Vagina (tissue), 2 donors: ENCODE measurements around the gene PRAMEF4. TPM values are rescaled to one million over a fixed set of nuclear protein-coding genes. Genes with fewer than 3 reads are reported as not detected.
"Not testable (repeated sequence)": the region's sequence is repeated elsewhere in the genome, so short reads cannot be mapped to it uniquely, and the experiment has no call there.

Experiments used
- DNase-seq, 2 donors: peaks; one replicate each; pipeline ENCODE4 v3.0.0-alpha.2; 2017; ENCODE audit errors: extremely low spot score in 2 of 2
- H3K27ac ChIP-seq: fragments of 200-600 bp; sonication (generic); one replicate; pipeline ENCODE4 v1.5.1; 2019
- H3K27me3 ChIP-seq: fragments of 200-600 bp; sonication (generic); one replicate; pipeline ENCODE4 v1.5.1; 2019
- H3K36me3 ChIP-seq, 2 donors: fragments of 200-600 bp; sonication (generic); one replicate each; pipeline ENCODE4 v1.5.1; 2017 to 2019
- H3K4me1 ChIP-seq: fragments of 200-600 bp; sonication (generic); one replicate; pipeline ENCODE4 v1.5.1; 2019
- H3K4me3 ChIP-seq, 2 donors: fragments of 200-600 bp; sonication (generic); 1 replicate in 1 of 2; 2 replicates in 1 of 2; pipeline ENCODE4 v1.5.1; 2016 to 2019
- H3K9me3 ChIP-seq: fragments of 200-600 bp; sonication (generic); one replicate; pipeline ENCODE4 v1.5.1; 2019
- intact Hi-C: fragments of 100-400 bp; cut with DNase I; formaldehyde crosslinking; loops from one replicate; pipeline ENCODE4 v1.15.1; 2023
- total RNA-seq: library from RNA; depleted of rRNA; stranded (reverse); fragments of >200 nt; gene quantifications from one replicate; pipeline ENCODE4 v1.2.3, GENCODE V29; 2016

Gene PRAMEF4
- total RNA-seq: not detected

DNA sequence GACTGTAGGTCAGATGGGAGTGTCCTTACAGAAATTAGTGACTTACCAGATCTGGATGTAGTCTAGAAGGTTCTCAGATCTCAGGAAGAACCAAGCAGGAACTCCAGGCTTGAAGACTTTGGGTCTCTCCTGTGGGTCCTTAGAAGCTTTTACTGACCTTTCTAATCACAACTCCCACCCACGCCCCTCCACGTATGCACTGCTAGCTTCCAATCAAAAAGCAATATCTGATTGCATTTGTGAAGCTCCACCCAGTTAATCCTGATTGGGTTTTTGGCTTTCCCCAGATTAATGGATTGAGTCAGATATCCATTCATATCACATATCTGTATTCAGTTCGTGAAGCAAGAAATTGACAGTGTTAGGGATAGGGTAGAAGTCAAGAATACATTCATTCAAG is at the start of gene PRAMEF4:
Gene PRAMEF4 (minus strand): TSS at position 101 of the 400 bp plus-strand sequence. CDS start 2,807 bp downstream, outside the sequence.
- H3K4me3 ChIP-seq, intact Hi-C loops: not testable (repeated sequence)

DNA sequence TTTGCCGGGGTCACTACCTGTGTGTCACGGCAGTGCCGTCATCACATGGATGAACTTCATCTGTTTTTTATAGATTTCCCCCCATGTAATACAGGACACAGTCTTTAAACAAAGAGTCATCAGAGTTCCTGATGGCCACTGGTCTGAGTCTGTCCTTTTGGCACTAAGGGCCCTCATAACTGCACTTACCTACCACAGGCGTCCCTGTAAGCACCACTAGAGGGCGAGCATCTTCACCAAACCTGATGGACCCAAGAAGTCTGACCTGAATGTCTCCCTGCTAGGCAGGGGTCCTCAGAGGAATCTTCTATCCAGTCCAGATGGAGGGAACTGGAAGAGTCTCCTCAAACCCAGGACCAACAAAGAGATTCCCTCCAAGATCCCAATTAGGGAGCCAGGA is 38.4 kb upstream of the PRAMEF4 start:
- DNase-seq: peak in 1 of 2 donors; percentile 7
- H3K27me3 ChIP-seq, H3K36me3 ChIP-seq, H3K9me3 ChIP-seq, H3K4me3 ChIP-seq, H3K27ac ChIP-seq, intact Hi-C loops, H3K4me1 ChIP-seq: not testable (repeated sequence)

More for the DNA sequence above, at the start of gene PRAMEF4:
- not testable (repeated sequence) for H3K36me3 ChIP-seq, H3K27ac ChIP-seq, H3K27me3 ChIP-seq, H3K4me1 ChIP-seq, DNase-seq, H3K9me3 ChIP-seq

DNA sequence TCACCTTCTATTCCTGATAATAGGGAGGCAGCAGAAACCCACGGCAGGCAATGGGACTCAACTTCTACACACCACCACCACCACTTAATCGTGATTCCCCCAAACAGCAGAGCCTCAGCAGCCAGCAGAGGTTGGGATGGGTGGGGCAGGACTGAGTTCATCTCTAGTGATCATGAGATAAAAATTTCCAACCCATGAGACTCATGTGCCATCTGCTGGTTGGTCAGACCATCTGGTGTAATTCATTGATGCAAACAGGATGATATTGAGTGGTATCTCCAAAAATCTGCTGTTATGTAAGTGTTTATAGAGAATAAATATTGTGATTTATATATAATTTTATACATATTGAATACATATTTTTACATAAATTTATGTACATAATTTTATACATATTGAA is 35.7 kb upstream of the PRAMEF4 start:
- H3K4me1 ChIP-seq, H3K36me3 ChIP-seq, H3K27me3 ChIP-seq, H3K4me3 ChIP-seq, DNase-seq, H3K9me3 ChIP-seq, intact Hi-C loops, H3K27ac ChIP-seq: not testable (repeated sequence)

GRCh38 chr1:12916310-12916709 is 30.3 kb upstream of the PRAMEF4 start, which contains the start of gene PRAMEF7:
TSS of gene PRAMEF7 (plus strand) at chr1:12916610. CDS start at chr1:12917693, 1,083 bp downstream.
- intact Hi-C loops, DNase-seq, H3K4me1 ChIP-seq, H3K36me3 ChIP-seq, H3K9me3 ChIP-seq, H3K27ac ChIP-seq, H3K4me3 ChIP-seq, H3K27me3 ChIP-seq: not testable (repeated sequence)

DNA sequence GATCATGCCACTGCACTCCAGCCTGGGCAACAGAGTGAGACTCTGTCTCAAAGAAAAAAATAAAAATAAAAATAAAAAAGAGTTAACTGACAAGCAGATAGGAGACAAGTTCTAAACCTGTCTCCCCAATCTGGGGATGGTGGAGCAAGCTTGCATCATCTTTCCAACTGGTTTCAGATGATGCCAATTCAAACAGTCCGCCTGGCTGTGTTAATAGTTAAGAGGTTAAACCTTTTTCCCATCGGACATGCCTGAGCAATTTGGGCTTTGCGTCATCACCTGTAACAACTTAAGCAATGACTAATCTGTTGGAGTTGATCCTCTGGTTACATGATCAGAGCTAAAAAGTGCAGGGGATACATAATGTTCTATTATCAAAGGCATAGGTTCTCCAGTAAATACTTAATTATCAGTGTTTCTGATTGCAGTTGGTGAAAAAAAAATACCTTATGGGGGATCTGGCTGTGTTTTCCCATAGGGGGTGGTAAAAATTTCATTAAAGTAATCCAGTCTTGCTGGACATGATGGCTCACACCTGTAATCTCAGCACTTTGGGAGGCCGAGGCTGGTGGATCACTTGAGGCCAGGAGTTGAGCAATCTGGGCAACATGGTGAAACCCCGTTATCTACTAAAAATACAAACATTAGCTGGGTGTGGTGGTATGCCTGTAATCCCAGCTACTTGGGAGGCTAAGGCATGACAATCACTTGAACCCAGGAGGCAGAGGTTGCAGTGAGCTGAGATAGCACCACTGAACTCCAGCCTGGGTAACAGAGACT is 18.0 kb upstream of the PRAMEF4 start:
- H3K27ac ChIP-seq, H3K9me3 ChIP-seq, H3K4me1 ChIP-seq, intact Hi-C loops, DNase-seq, H3K36me3 ChIP-seq, H3K27me3 ChIP-seq, H3K4me3 ChIP-seq: not testable (repeated sequence)

DNA sequence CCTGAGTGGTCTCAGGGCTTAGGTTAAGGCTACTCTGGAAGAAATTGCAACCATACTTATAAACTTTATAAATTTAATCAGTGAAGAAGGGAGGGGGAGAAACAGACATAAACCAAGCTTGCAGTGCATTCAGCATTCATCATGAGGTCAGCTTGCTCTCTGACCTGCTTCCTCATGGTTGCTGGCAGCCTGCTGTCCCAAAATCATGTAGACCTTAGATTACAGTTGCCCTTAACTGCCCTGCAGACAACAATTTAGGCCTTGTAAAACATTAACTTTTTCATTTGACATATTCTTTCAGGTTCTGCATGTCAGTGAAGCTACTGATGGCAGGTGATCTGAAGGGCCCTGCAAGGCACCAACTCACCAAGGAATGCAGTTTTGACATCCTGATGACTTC is 13.2 kb upstream of the PRAMEF4 start:
- intact Hi-C loops, H3K36me3 ChIP-seq: not testable (repeated sequence)

GRCh38 chr1:12898170-12898569 is 12.2 kb upstream of the PRAMEF4 start, which contains the start of gene PRAMEF10:
TSS of gene PRAMEF10 (minus strand) at chr1:12898270. CDS start at chr1:12895847, 2,423 bp downstream.
- H3K9me3 ChIP-seq, H3K4me1 ChIP-seq, H3K27ac ChIP-seq, DNase-seq, intact Hi-C loops, H3K27me3 ChIP-seq, H3K36me3 ChIP-seq, H3K4me3 ChIP-seq: not testable (repeated sequence)

More for the DNA sequence above, 13.2 kb upstream of the PRAMEF4 start:
- not testable (repeated sequence) for DNase-seq, H3K4me3 ChIP-seq, H3K4me1 ChIP-seq, H3K9me3 ChIP-seq, H3K27me3 ChIP-seq, H3K27ac ChIP-seq

GRCh38 chr1:12878453-12878852 is 7.5 kb downstream of the PRAMEF4 start:
- H3K36me3 ChIP-seq, H3K9me3 ChIP-seq, H3K27ac ChIP-seq, intact Hi-C loops, H3K4me1 ChIP-seq, DNase-seq, H3K4me3 ChIP-seq, H3K27me3 ChIP-seq: not testable (repeated sequence)

GRCh38 chr1:12863131-12863880 is 22.7 kb downstream of the PRAMEF4 start:
- H3K4me3 ChIP-seq, H3K27ac ChIP-seq, H3K9me3 ChIP-seq, intact Hi-C loops, DNase-seq, H3K36me3 ChIP-seq, H3K27me3 ChIP-seq, H3K4me1 ChIP-seq: not testable (repeated sequence)

DNA sequence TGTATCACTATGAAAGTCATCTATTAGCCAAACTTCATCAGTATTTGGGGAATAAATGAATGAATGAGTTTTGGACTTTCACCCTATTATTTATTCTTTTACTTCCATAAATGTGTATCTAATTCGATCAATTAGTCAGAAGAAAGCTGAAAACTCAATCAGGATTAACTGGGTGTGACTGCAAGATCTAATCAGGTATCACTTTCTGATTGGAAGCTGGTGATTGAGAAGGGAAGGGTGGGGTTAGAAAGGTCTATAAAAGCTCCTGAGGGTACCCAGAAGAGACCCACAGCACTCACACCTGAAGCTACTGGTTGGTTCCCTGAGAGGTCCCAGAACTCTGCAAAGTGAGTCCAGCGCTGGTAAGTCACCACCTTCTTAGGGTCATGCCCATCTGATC is 29.2 kb downstream of the PRAMEF4 start, which contains the start of gene PRAMEF2:
Gene PRAMEF2 (plus strand): TSS at position 301 of the 400 bp plus-strand sequence. CDS start 1,924 bp downstream, outside the sequence.
- H3K27ac ChIP-seq, H3K27me3 ChIP-seq, H3K4me1 ChIP-seq, DNase-seq, intact Hi-C loops, H3K9me3 ChIP-seq, H3K36me3 ChIP-seq, H3K4me3 ChIP-seq: not testable (repeated sequence)
